Left lung (tissue), 10 donors: ENCODE results near the gene EIF2B2. TPM values are rescaled to one million over a fixed set of nuclear protein-coding genes. Genes with fewer than 3 reads are reported as not detected.

Experiments
- ATAC-seq: fragments of 200-7000 bp; cut with Tn5 transposase; one replicate; pipeline ENCODE4 v1.9.1; 2020; ENCODE audit warnings: moderate library complexity
- DNase-seq, 4 donors: peaks; one replicate each; pipeline ENCODE4 v3.0.0-alpha.2; 2013 to 2020
- H3K27ac ChIP-seq, 2 donors: fragments of 200-600 bp; sonication (generic) in 1 of 2; one replicate each; pipeline versions ENCODE4 v1.5.0 to v1.8.0; 2020 to 2021
- H3K27me3 ChIP-seq, 2 donors: fragments of 200-600 bp; sonication (generic) in 1 of 2; one replicate each; pipeline versions ENCODE4 v1.5.0 to v1.8.0; 2020 to 2021
- H3K36me3 ChIP-seq, 2 donors: fragments of 200-600 bp; sonication (generic) in 1 of 2; one replicate each; pipeline versions ENCODE4 v1.5.0 to v1.8.0; 2020 to 2021
- H3K4me1 ChIP-seq, 2 donors: fragments of 200-600 bp; one replicate each; pipeline ENCODE4 v1.8.0; 2021
- H3K4me3 ChIP-seq, 2 donors: fragments of 200-600 bp; sonication (generic) in 1 of 2; one replicate each; pipeline versions ENCODE4 v1.5.0 to v1.8.0; 2020 to 2021; ENCODE audit warnings: mild to moderate bottlenecking in 1 of 2
- H3K9me3 ChIP-seq, 2 donors: fragments of 200-600 bp; sonication (generic) in 1 of 2; one replicate each; pipeline versions ENCODE4 v1.5.0 to v1.8.0; 2020 to 2021
- intact Hi-C, 2 donors: fragments of 100-400 bp; cut with DNase I; formaldehyde crosslinking; loops; one replicate each; pipeline versions ENCODE4 v1.11.2 to v1.14.2; 2022
- polyA plus RNA-seq, 6 donors: library from polyadenylated mRNA; unstranded; fragments of 120-200 nt; gene quantifications; one replicate each; pipeline ENCODE4 v1.2.1, GENCODE V29; 2013; ENCODE audit not compliant: insufficient read length in 6 of 6
- total RNA-seq, 2 donors: library from RNA; stranded (reverse); fragmentation: NEBNext Ultra II Directional; extraction: Animal tissue kit (Norgen Biotek cat#: 25700); gene quantifications; one replicate each; pipeline ENCODE4 v1.2.1, GENCODE V29; 2021
- TF ChIP-seq, protein P1 (sequence below), 2 donors: fragments of 200-600 bp; sonication (generic) in 1 of 2; IDR thresholded peaks; one replicate each; pipeline versions ENCODE4 v1.5.0 to v1.8.0; 2021; ENCODE audit warnings: antibody characterized with exemption in 2 of 2
- donor health status: DM: no; HTN: yes; CAD: no.
- donor health status: DM: no; HTN: no; CAD: no.

The EIF2B2 gene
- total and polyA plus RNA-seq, 8 donors = 38.7 to 58.2 (median 46.7) TPM

DNA sequence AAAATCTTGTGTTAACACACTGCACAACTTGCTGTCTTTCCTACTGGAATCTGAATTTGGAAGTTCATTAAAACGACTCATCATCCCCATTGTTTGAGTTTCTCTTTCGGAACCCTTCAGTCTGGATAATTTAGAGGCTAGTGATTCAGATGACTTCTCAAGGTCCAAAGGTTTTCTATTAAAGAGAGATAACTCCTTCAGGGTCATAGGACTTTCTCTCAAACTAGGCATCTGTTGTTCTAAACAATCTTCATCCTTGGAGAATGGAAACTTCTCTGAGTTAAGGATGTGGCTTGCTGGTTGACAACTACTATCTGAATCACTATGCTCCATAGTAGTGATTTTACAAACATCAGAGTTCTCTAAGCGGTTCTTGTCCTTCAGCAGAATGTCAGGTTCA lies 44.2 kb downstream of the EIF2B2 start:
- DNase-seq (no peak), ATAC-seq (no peak)
- no peaks in the 10 kb centered on the region for H3K9me3 ChIP-seq
- H3K36me3 ChIP-seq = peaks cover 0 to 4% of the 10 kb centered on the region in 2 donors
- peaks cover 0 to 10% of the 10 kb centered on the region in 2 donors for H3K27me3 ChIP-seq
- no peak overlapping the region for H3K27ac ChIP-seq
- intact Hi-C loops = no loop called here
- H3K4me1 ChIP-seq = peaks cover 0 to 39% of the 10 kb centered on the region in 2 donors
- TF ChIP-seq, protein P1, sequence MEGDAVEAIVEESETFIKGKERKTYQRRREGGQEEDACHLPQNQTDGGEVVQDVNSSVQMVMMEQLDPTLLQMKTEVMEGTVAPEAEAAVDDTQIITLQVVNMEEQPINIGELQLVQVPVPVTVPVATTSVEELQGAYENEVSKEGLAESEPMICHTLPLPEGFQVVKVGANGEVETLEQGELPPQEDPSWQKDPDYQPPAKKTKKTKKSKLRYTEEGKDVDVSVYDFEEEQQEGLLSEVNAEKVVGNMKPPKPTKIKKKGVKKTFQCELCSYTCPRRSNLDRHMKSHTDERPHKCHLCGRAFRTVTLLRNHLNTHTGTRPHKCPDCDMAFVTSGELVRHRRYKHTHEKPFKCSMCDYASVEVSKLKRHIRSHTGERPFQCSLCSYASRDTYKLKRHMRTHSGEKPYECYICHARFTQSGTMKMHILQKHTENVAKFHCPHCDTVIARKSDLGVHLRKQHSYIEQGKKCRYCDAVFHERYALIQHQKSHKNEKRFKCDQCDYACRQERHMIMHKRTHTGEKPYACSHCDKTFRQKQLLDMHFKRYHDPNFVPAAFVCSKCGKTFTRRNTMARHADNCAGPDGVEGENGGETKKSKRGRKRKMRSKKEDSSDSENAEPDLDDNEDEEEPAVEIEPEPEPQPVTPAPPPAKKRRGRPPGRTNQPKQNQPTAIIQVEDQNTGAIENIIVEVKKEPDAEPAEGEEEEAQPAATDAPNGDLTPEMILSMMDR (IDR thresholded peaks at IDR 0.05) = no peak
- no peak overlapping the region for H3K4me3 ChIP-seq

DNA sequence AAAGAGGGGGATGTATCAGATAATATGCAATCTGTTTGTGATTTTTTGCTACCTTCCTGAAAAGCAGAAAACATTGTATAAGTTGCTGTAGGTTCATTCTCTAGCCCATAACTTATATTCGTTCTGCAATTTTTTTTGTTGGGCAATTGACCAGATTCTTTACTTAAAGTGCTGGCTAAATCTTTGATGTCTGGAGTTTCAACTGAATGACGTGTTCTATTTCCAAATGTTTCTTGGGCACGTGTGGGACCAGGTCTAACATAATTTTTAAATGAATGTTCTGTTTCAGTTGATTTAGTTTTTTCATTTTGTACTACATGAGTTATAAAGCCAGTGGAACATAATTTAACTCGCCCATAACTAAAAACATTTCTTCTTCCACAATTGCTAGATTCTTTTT lies 44.8 kb downstream of the EIF2B2 start:
- no peak for DNase-seq
- no peak for ATAC-seq
- H3K4me1 ChIP-seq = peaks cover 0 to 39% of the 10 kb centered on the region in 2 donors
- H3K36me3 ChIP-seq = no peaks in the 10 kb centered on the region
- peaks cover 0 to 10% of the 10 kb centered on the region in 2 donors for H3K27me3 ChIP-seq
- H3K4me3 ChIP-seq = no peak overlapping the region
- intact Hi-C loops = no loop called here
- TF ChIP-seq, protein P1 (IDR thresholded peaks at IDR 0.05) = no peak
- no peak overlapping the region for H3K27ac ChIP-seq
- no peaks in the 10 kb centered on the region for H3K9me3 ChIP-seq

GRCh38 chr14:75048101-75048500 lies 45.4 kb downstream of the EIF2B2 start:
- TF ChIP-seq, protein P1 (IDR thresholded peaks at IDR 0.05) = no peak
- Histone ChIP-seq H3K4me1 (peaks cover 0 to 39% of the 10 kb centered on the region in 2 donors), H3K36me3 (no peaks in the 10 kb centered on the region), H3K27ac (no peak overlapping the region), H3K9me3 (no peaks in the 10 kb centered on the region), H3K27me3 (peaks cover 0 to 10% of the 10 kb centered on the region in 2 donors), H3K4me3 (no peak overlapping the region)
- DNase-seq = no peak
- intact Hi-C loops = no loop called here
- ATAC-seq = no peak

GRCh38 chr14:75049136-75049535 lies 46.4 kb downstream of the EIF2B2 start:
- Histone ChIP-seq H3K4me1 (peaks cover 0 to 41% of the 10 kb centered on the region in 2 donors), H3K4me3 (no peak overlapping the region), H3K9me3 (no peaks in the 10 kb centered on the region), H3K27ac (peak overlapping the region in 1 of 2 donors; percentile 92), H3K27me3 (peaks cover 0 to 10% of the 10 kb centered on the region in 2 donors), H3K36me3 (no peaks in the 10 kb centered on the region)
- intact Hi-C loops = no loop called here
- ATAC-seq (no peak), DNase-seq (no peak)
- TF ChIP-seq, protein P1 (IDR thresholded peaks at IDR 0.05) = no peak

GRCh38 chr14:75049731-75050201 lies 47.0 kb downstream of the EIF2B2 start:
- Histone ChIP-seq H3K4me1 (peaks cover 0 to 40% of the 10 kb centered on the region in 2 donors), H3K4me3 (peak overlapping the region in 1 of 2 donors; percentile 65), H3K36me3 (no peaks in the 10 kb centered on the region), H3K27me3 (peaks cover 0 to 10% of the 10 kb centered on the region in 2 donors), H3K27ac (peak overlapping the region; percentile 84 to 92), H3K9me3 (no peaks in the 10 kb centered on the region)
- TF ChIP-seq, protein P1 (IDR thresholded peaks at IDR 0.05) = no peak
- intact Hi-C loops = no loop called here
- ATAC-seq (no peak), DNase-seq (no peak)
